SKM-1 treated with dmso at 0.1 percent for 144 hours (cell line): ENCODE measurements around the gene ETNK2.

Experiments used
- DNase-seq: peaks from one replicate; lab custom pipeline; 2025; ENCODE audit not compliant: unreplicated experiment; lab: John Stamatoyannopoulos, UW

Gene ETNK2

DNA sequence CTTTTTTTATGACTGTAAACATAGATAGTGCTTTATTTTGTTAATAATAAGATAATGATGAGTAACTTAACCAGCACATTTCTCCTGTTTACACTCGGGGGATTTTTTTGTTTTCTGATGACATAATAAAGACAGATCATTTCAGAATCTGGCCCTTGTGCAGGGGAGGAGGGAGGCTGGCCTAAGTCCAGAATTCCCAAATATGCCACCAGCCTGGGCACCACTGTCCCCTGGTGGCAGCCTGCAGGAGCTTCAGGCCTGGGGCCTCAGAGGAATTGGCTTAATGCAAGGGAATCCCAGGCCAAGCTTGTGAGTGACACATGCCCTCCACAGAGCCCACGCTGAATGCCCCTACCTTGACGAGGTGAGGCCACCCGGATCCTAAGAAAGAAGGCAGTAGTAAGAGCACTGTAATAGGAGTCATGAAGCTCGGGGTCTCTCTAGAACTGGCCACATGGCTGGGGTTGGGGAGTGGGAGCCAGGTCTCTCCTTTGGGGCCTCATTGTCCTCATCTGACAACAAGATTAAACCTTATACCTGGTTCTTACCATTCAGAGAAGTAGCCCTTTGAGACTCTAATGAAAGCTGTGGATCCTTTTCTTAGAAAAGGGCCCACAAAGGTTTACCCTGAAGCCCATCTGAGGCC, 24.1 kb downstream of the ETNK2 start:
- peak; percentile 64 for DNase-seq

DNA sequence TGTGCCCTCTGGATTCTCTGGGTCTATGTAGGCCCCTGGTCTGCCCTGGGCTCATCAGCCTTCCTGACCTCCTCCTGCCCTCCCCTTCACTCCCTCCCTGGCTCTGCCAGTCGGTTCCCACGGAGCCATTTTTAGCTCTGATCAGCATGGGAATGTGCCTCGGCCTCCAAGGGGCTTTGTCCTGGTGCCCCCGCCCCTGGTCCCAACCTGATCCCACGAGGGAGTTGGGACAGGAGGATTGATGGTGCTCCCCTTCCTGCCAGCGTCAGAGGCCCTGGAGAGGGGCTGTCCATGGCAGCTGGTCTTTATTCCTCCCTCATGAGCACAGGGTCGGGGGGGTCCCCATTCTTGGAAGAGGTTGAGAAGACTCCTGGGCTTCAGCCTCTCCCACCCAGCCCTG, 24.9 kb downstream of the ETNK2 start:
- DNase-seq: no peak

DNA sequence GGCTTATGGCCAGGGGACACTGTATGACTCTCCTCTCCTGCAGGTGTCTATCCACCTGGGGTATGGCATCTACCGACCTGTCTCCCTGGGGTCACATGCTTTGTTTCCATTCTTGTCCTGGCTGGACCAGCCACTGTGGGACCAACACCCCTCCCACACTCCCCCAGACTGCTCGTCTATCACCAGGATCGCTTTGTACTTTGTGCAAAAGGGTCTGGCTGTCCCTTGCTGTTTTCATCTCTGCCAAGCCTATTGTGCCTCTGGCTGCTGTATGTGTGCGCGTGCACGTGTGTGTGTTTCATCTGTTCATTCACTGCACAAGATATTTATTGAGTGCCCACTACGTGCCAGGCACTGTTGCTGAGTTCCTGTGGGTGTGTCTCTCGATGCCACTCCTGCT, 25.5 kb downstream of the ETNK2 start:
- DNase-seq: no peak

- DNase-seq: no peak
These were observed 26.0 kb downstream of the ETNK2 start for GRCh38 chr1:204125759-204126351.

DNA sequence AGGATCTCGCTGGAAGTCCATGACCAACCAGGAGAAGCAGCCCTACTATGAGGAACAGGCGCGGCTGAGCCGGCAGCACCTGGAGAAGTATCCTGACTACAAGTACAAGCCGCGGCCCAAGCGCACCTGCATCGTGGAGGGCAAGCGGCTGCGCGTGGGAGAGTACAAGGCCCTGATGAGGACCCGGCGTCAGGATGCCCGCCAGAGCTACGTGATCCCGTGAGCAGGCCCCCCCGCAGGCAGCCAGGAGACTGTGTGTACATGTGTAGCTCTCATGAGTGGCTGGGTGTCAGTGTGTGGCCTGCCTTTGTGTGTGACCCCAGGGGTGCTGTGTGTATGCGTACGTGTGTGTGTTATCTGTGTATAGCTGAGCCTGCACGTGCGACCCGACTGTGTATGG, 27.2 kb downstream of the ETNK2 start:
- DNase-seq: no peak

DNA sequence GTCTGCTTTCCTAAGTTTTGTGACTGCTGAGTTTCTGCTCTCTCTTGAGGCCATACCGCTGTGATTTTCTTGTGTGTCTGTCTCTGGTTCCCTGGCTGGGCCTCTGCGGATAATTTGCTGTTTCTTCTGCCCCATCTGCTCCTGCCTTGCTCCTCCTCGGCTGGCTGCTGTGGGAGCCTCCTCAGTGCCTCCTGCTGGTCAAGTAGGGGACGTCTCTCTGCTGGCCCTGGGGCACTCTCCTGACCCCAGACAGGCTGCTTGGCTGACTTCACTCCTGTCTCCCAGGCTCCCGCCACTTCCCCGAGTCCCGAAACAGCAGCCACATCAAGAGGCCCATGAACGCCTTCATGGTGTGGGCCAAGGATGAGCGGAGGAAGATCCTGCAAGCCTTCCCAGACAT, 28.5 kb downstream of the ETNK2 start:
- DNase-seq: peak; percentile 28

DNA sequence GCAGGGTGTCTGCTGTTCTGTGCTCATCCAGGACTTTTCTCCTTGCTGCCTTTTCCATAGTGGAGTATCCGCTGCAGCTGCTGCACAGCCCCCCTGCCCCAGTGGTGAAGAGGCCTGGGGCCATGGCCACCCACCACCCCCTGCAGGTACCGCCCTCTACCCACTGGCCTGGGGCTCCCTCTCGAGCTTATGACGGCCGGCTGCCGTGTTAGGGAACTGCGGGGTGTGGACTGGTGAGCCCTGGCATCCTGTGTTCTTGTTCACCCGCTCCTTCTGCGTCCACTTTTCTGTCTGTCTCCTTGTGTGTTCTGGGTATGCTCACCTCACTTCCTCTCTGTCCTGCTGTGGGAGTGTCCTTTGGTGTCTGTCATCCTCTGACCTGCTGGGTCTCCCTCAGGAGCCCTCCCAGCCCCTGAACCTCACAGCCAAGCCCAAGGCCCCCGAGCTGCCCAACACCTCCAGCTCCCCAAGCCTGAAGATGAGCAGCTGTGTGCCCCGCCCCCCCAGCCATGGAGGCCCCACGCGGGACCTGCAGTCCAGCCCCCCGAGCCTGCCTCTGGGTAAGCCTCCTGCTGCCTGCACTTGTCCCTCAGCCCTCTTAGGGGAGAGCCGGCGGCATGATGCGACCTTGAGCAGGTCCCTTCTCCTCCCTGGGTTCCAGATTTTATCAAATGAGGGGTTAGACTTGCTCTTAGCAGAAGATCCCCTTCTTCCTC, 29.8 kb downstream of the ETNK2 start:
- no peak for DNase-seq

DNA sequence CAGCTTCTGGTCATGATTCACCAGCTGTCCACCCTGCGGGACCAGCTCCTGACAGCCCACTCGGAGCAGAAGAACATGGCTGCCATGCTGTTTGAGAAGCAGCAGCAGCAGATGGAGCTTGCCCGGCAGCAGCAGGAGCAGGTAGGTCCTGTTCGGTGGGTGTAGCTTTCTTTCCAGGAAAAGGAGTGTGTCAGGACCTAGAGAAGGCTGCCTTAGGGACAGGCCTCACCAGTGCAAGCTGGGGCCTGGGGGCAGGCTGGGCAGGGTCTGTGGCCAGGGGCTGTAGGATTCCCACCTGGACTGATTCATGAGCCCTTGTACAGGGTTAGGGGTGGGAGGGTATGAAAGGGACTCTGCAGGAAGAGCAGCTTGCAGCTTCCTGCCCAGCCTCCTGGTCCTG, 35.3 kb downstream of the ETNK2 start:
- no peak for DNase-seq

DNA sequence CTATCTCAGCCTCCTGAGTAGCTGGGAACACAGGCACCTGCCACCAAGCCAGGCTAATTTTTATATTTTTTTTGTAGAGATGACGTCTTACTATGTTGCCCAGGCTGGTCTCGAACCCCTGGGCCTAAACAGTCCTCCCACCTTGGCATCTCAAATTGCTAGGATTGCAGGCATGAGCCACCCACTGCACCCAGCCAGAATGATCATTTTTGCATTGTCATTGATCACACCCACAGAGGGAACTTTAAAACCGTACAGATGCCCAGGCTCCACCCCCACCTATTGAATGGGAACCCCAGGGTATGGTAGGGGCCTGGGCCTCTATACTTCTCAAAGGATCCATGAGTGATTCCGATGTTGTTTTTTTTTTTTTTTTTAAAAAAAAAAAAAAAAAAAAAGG, 36.7 kb downstream of the ETNK2 start:
- no peak for DNase-seq

- DNase-seq: peak; percentile 29
These were observed 37.2 kb downstream of the ETNK2 start for GRCh38 chr1:204114606-204115005.

- no peak for DNase-seq
These were observed 37.9 kb downstream of the ETNK2 start for GRCh38 chr1:204113896-204114295.

- DNase-seq: no peak
These were observed 38.7 kb downstream of the ETNK2 start for GRCh38 chr1:204112876-204113730.

- no peak for DNase-seq
These were observed 40.8 kb downstream of the ETNK2 start for GRCh38 chr1:204110894-204111633.

- no peak for DNase-seq
These were observed 43.3 kb downstream of the ETNK2 start for GRCh38 chr1:204108312-204109141.

- DNase-seq: no peak
These were observed 44.0 kb downstream of the ETNK2 start for GRCh38 chr1:204107892-204108291.

- no peak for DNase-seq
These were observed 45.0 kb downstream of the ETNK2 start for GRCh38 chr1:204106825-204107224.

DNA sequence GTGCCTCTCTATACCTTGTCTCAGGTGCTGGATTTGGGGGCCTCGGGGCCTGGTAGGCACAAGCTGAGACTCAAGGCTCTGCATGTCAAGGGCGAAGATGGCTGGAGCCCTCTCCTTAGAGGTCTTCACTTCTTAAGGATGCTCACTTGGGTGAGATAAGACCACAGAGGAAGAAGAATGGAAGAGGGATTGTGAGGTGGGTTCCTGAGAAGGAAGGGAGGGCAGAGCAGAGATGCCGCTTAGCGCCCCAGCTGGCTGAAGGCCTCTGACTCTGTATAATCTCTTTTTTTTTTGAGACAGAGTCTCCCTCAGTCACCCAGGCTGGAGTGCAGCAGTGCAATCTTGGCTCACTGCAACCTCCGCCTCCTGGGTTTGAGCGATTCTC, 46.7 kb downstream of the ETNK2 start:
- no peak for DNase-seq

GRCh38 chr1:204104331-204105130, 47.3 kb downstream of the ETNK2 start:
- no peak for DNase-seq

- no peak for DNase-seq
These were observed 48.5 kb downstream of the ETNK2 start for GRCh38 chr1:204103431-204103741.
